Measurements from ENCODE around the gene SMIM35.

GRCh38 chr11:117973503-117973860 lies 113.3 kb downstream of the SMIM35 start:
- TF ChIP-seq CTCF (IDR thresholded peaks at IDR 0.05; ENCODE audit: low read depth, low read length, poor library complexity, severe bottlenecking), result no peak
- TF ChIP-seq EZH2phosphoT487 (IDR thresholded peaks at IDR 0.05; ENCODE audit: borderline replicate concordance, low read length), result no peak

Measured in DOHH2 (cell line).